Measurements from ENCODE around the gene BTF3L4.
"Not testable (repeated sequence)": the region's sequence is repeated elsewhere in the genome, so short reads cannot be mapped to it uniquely, and the experiment has no call there.

BTF3L4 gene

GRCh38 chr1:52037402-52037814, 18.7 kb upstream of the BTF3L4 start:
- Histone ChIP-seq H3K4me3 (ENCODE audit: low read length) (no peak overlapping the region), H3K9me3 (ENCODE audit: control insufficient read depth, low read length) (no peaks in the 10 kb centered on the region), H3K36me3 (ENCODE audit: control insufficient read depth, insufficient read depth, low read length) (no peaks in the 10 kb centered on the region), H3K9ac (ENCODE audit: low read length) (no peak overlapping the region), H3K4me1 (ENCODE audit: control insufficient read depth, insufficient read depth, low read length) (peaks cover 4% of the 10 kb centered on the region), H3K27me3 (ENCODE audit: control insufficient read depth, insufficient read depth, low read length) (no peaks in the 10 kb centered on the region)

- H3K4me1 ChIP-seq (ENCODE audit: control insufficient read depth, insufficient read depth, low read length), result peaks cover 4% of the 10 kb centered on the region
- no peaks in the 10 kb centered on the region for H3K9me3 ChIP-seq (ENCODE audit: control insufficient read depth, low read length)
- H3K9ac ChIP-seq (ENCODE audit: low read length), result no peak overlapping the region
- no peaks in the 10 kb centered on the region for H3K27me3 ChIP-seq (ENCODE audit: control insufficient read depth, insufficient read depth, low read length)
- no peaks in the 10 kb centered on the region for H3K36me3 ChIP-seq (ENCODE audit: control insufficient read depth, insufficient read depth, low read length)
- H3K4me3 ChIP-seq (ENCODE audit: low read length), result no peak overlapping the region
These were observed 18.2 kb upstream of the BTF3L4 start for GRCh38 chr1:52037909-52038308.

DNA sequence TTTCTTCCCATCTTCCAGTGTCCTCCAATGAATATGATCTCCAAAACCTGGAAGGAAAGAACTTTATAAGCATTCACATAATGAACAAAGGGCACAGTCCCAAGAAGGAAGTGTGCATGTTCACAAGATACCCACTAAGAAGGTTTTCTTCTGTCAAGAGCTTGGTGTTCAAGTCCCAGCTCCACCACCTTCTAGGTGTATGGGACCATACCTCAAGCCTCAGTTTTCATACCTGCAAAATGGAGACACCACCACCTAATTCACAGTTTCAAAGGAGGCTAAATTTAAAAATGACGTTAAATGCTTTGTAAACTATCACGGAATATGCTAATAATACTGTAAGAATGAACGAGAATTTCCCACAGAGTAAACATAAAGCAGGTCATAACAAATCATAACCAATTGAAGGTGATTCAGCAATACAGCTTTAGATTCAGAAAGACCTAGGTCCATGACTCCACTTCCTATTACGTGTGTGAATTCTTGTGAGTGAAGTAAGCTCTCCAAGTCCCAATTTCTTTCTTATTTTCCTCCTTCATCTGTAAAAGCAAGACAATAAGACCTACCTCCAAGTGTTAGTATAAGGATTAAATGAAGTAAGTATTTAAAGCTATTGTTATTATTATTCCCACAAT, 14.4 kb upstream of the BTF3L4 start:
- Histone ChIP-seq H3K4me1 (ENCODE audit: control insufficient read depth, insufficient read depth, low read length) (no peaks in the 10 kb centered on the region), H3K9ac (ENCODE audit: low read length) (no peak overlapping the region), H3K4me3 (ENCODE audit: low read length) (no peak overlapping the region), H3K27me3 (ENCODE audit: control insufficient read depth, insufficient read depth, low read length) (no peaks in the 10 kb centered on the region), H3K9me3 (ENCODE audit: control insufficient read depth, low read length) (no peaks in the 10 kb centered on the region), H3K36me3 (ENCODE audit: control insufficient read depth, insufficient read depth, low read length) (no peaks in the 10 kb centered on the region)

- H3K36me3 ChIP-seq (ENCODE audit: control insufficient read depth, insufficient read depth, low read length), result no peaks in the 10 kb centered on the region
- no peak overlapping the region for H3K9ac ChIP-seq (ENCODE audit: low read length)
- no peaks in the 10 kb centered on the region for H3K9me3 ChIP-seq (ENCODE audit: control insufficient read depth, low read length)
- H3K4me3 ChIP-seq (ENCODE audit: low read length), result no peak overlapping the region
- H3K4me1 ChIP-seq (ENCODE audit: control insufficient read depth, insufficient read depth, low read length), result no peaks in the 10 kb centered on the region
- H3K27me3 ChIP-seq (ENCODE audit: control insufficient read depth, insufficient read depth, low read length), result no peaks in the 10 kb centered on the region
These were observed 10.9 kb upstream of the BTF3L4 start for GRCh38 chr1:52045236-52045635.

DNA sequence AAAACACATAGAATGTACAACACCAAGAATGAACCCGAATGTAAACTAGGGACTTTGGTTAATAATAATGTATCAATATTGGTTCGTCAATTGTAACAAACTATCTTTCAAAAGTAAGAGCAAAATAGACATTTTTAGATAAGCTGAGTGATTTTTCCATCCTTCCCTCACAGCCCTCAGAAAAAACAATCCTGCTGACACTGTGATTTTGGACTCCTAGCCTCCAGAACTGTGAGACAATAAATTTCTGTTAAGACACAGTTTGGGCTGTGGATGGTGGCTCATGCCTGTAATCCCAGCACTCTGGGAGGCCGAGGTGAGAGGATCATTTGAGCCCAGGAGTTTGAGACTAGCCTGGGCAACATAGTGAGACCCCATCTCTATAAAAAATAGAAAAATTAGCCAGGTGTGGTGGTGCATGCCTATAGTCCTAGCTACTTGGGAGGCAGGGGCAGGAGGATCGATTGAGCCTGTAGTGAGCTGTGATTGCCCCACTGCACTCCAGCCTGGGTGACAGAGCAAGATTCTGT, 10.4 kb upstream of the BTF3L4 start:
- not testable (repeated sequence) for H3K9ac ChIP-seq (ENCODE audit: low read length); H3K4me3 ChIP-seq (ENCODE audit: low read length); H3K4me1 ChIP-seq (ENCODE audit: control insufficient read depth, insufficient read depth, low read length); H3K36me3 ChIP-seq (ENCODE audit: control insufficient read depth, insufficient read depth, low read length); H3K27me3 ChIP-seq (ENCODE audit: control insufficient read depth, insufficient read depth, low read length); H3K9me3 ChIP-seq (ENCODE audit: control insufficient read depth, low read length)

- H3K9ac ChIP-seq (ENCODE audit: low read length); H3K4me3 ChIP-seq (ENCODE audit: low read length); H3K9me3 ChIP-seq (ENCODE audit: control insufficient read depth, low read length); H3K36me3 ChIP-seq (ENCODE audit: control insufficient read depth, insufficient read depth, low read length); H3K27me3 ChIP-seq (ENCODE audit: control insufficient read depth, insufficient read depth, low read length); H3K4me1 ChIP-seq (ENCODE audit: control insufficient read depth, insufficient read depth, low read length): not testable (repeated sequence)
These were observed 6.8 kb upstream of the BTF3L4 start for GRCh38 chr1:52049337-52049736.

- Histone ChIP-seq H3K4me1 (ENCODE audit: control insufficient read depth, insufficient read depth, low read length) (peaks cover 25% of the 10 kb centered on the region), H3K27me3 (ENCODE audit: control insufficient read depth, insufficient read depth, low read length) (no peaks in the 10 kb centered on the region), H3K9me3 (ENCODE audit: control insufficient read depth, low read length) (no peaks in the 10 kb centered on the region), H3K36me3 (ENCODE audit: control insufficient read depth, insufficient read depth, low read length) (no peaks in the 10 kb centered on the region), H3K9ac (ENCODE audit: low read length) (peak overlapping the region; percentile 92), H3K4me3 (ENCODE audit: low read length) (peak overlapping the region; percentile 96)
These were observed 2.2 kb upstream of the BTF3L4 start for GRCh38 chr1:52053862-52054261.

DNA sequence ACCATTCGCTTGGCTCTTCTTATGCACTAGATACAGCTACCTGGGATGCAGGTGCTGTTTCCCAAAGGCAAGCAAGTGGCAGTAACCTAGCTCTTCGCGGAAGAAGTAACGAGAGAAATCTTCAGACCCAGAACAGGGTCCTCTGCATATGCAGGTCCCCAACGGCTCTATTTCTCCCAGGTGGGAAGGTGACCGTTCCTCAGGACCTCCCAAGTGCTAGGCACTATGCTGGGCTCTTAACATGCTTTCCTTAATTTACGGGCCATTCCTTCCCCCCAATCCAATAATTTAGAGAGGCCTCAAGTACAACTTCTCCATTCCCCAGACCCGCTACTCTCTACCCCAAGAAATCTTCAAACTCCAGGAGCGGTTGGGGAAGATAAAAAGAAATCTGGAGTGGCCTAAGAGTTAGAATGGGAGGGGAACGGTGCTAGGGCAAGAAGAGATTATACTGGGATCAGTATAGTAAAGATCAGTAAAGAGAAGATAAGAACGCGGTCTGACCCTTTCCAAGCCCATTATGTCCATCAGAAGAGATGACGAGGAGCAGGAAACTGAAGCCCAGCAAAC, 1.5 kb upstream of the BTF3L4 start:
- H3K4me1 ChIP-seq (ENCODE audit: control insufficient read depth, insufficient read depth, low read length), result peaks cover 28% of the 10 kb centered on the region
- H3K9ac ChIP-seq (ENCODE audit: low read length), result peak overlapping the region; percentile 92
- H3K4me3 ChIP-seq (ENCODE audit: low read length), result peak overlapping the region; percentile 96
- H3K9me3 ChIP-seq (ENCODE audit: control insufficient read depth, low read length), result no peaks in the 10 kb centered on the region
- no peaks in the 10 kb centered on the region for H3K27me3 ChIP-seq (ENCODE audit: control insufficient read depth, insufficient read depth, low read length)
- H3K36me3 ChIP-seq (ENCODE audit: control insufficient read depth, insufficient read depth, low read length), result no peaks in the 10 kb centered on the region

GRCh38 chr1:52055066-52055865, 829 bp upstream of the BTF3L4 start, which contains the start of gene TXNDC12:
TSS of gene TXNDC12 (minus strand) at chr1:52055191. CDS start at chr1:52055096, 95 bp downstream.
- Histone ChIP-seq H3K9me3 (ENCODE audit: control insufficient read depth, low read length) (no peaks in the 10 kb centered on the region), H3K36me3 (ENCODE audit: control insufficient read depth, insufficient read depth, low read length) (no peaks in the 10 kb centered on the region), H3K9ac (ENCODE audit: low read length) (peak within 1 kb of the TSS; percentile 92), H3K27me3 (ENCODE audit: control insufficient read depth, insufficient read depth, low read length) (no peaks in the 10 kb centered on the region), H3K4me1 (ENCODE audit: control insufficient read depth, insufficient read depth, low read length) (peaks cover 28% of the 10 kb centered on the region), H3K4me3 (ENCODE audit: low read length) (peak within 1 kb of the TSS; percentile 96)

DNA sequence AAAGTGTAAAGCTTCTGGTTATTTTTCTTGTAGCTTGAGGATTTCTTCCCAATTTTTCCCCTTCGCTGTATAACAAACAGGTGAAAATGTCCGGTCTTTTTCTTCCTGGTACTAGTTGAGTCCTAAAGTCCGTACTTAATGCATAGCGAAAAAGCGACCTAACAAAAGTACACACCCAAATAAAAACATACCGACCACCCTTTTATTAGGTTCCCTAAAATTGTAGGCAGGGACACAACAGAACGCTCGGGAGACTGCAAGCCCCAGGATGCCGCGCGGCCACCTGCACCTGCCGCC, 281 bp upstream of the BTF3L4 start:
- Histone ChIP-seq H3K27me3 (ENCODE audit: control insufficient read depth, insufficient read depth, low read length) (no peaks in the 10 kb centered on the region), H3K4me1 (ENCODE audit: control insufficient read depth, insufficient read depth, low read length) (peaks cover 28% of the 10 kb centered on the region), H3K4me3 (ENCODE audit: low read length) (peak overlapping the region; percentile 96), H3K9me3 (ENCODE audit: control insufficient read depth, low read length) (no peaks in the 10 kb centered on the region), H3K36me3 (ENCODE audit: control insufficient read depth, insufficient read depth, low read length) (no peaks in the 10 kb centered on the region), H3K9ac (ENCODE audit: low read length) (peak overlapping the region; percentile 92)

GRCh38 chr1:52056937-52057231, 789 bp downstream of the BTF3L4 start:
- Histone ChIP-seq H3K36me3 (ENCODE audit: control insufficient read depth, insufficient read depth, low read length) (no peaks in the 10 kb centered on the region), H3K9ac (ENCODE audit: low read length) (peak overlapping the region; percentile 92), H3K27me3 (ENCODE audit: control insufficient read depth, insufficient read depth, low read length) (no peaks in the 10 kb centered on the region), H3K4me3 (ENCODE audit: low read length) (peak overlapping the region; percentile 96), H3K9me3 (ENCODE audit: control insufficient read depth, low read length) (no peaks in the 10 kb centered on the region), H3K4me1 (ENCODE audit: control insufficient read depth, insufficient read depth, low read length) (peaks cover 28% of the 10 kb centered on the region)

DNA sequence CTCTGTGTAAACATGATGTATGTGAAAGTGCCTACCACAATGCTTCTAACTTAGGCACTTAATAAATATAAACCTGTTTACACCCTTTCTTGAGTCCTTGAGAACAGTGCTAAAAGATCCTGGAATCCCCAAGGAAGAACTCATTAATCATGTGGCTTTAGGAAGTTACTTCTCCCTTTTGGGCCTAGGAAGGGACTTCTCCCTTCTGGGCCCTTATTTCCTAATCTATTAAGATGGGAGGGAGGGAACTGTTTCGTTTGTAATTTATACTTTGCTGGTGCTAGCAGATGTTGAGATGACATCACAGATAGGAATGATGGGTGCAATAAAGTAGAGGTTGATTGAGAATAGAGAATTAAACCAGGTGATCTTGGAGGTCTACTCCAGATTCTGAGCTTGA, 1.2 kb downstream of the BTF3L4 start:
- Histone ChIP-seq H3K9ac (ENCODE audit: low read length) (peak overlapping the region; percentile 92), H3K27me3 (ENCODE audit: control insufficient read depth, insufficient read depth, low read length) (no peaks in the 10 kb centered on the region), H3K36me3 (ENCODE audit: control insufficient read depth, insufficient read depth, low read length) (no peaks in the 10 kb centered on the region), H3K9me3 (ENCODE audit: control insufficient read depth, low read length) (no peaks in the 10 kb centered on the region), H3K4me1 (ENCODE audit: control insufficient read depth, insufficient read depth, low read length) (peaks cover 28% of the 10 kb centered on the region), H3K4me3 (ENCODE audit: low read length) (peak overlapping the region; percentile 96)

Data from mucosa of stomach (tissue), 1 donor.